ENCODE data around the gene DOCK7.
"Not testable (repeated sequence)": the region's sequence is repeated elsewhere in the genome, so short reads cannot be mapped to it uniquely, and the experiment has no call there.

Gene DOCK7

DNA sequence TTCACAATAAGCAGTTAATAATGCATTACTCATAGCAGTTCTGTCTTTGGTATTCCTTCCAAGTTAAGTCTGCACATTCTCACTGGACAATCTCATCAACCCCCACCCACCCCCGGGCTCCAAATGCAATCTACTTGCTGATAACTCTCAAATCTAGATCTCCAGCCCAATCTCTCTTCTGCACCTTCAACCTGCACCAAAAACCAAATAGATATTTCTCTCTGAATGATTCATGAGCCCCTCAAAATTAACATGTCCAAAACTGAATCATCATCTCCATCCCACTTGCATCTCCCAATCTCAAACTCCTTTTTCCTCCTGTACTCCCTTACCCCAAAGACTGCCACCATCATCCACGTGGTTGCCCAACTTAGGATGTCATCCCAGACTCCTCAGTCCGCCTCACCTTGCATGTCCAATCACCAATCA is 2.7 kb downstream of the DOCK7 start:
- H3K36me3 ChIP-seq (replicated peaks) = no peaks in the 10 kb centered on the region
- in situ Hi-C loops (cut with MboI; ENCODE audit: low sequenced_read_pairs) = no loop called here
- no peaks in the 10 kb centered on the region for H3K27me3 ChIP-seq (ENCODE audit: low read depth)
- H3K4me1 ChIP-seq = peaks cover 37% of the 10 kb centered on the region
- DNase-seq (ENCODE audit: low spot score in 2 of 2) = no peak
- H3K4me3 ChIP-seq = no peak overlapping the region
- no peaks in the 10 kb centered on the region for H3K9me3 ChIP-seq

DNA sequence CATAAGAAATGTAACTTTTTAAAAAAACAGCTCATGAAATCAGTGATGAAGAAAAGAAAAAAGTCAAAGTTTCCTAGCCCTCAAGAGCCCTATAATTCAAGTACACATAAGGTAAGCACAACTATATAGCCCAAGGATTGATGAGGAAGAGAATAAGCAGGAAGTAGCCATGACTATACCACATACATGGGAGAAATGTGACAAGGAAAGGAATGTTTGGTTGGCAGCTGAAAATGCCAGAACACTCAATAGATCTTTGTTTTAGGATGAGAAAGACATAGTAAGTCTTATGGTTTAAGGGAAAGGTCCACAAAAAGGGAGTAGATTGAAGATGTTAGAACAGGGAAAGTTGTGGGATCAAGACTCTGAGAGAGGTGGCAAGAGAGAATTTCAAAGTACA is 5.7 kb downstream of the DOCK7 start:
- DNase-seq (ENCODE audit: low spot score in 2 of 2) = no peak
- Histone ChIP-seq H3K36me3 (replicated peaks) (no peaks in the 10 kb centered on the region), H3K4me3 (no peak overlapping the region), H3K27me3 (ENCODE audit: low read depth) (no peaks in the 10 kb centered on the region), H3K4me1 (peaks cover 27% of the 10 kb centered on the region), H3K9me3 (no peaks in the 10 kb centered on the region)
- in situ Hi-C loops (cut with MboI; ENCODE audit: low sequenced_read_pairs) = no loop called here

DNA sequence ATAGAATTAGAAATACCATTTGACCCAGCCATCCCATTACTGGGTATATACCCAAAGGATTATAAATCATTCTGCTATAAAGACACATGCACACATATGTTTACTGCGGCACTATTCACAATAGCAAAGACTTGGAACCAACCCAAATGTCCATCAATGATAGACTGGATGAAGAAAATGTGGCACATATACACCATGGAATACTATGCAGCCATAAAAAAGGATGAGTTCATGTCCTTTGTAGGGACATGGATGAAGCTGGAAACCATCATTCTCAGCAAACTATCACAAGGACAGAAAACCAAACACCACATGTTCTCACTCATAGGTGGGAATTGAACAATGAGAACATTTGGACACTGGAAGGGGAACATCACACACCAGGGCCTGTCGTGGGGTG is 7.2 kb downstream of the DOCK7 start:
- H3K36me3 ChIP-seq (replicated peaks); DNase-seq (ENCODE audit: low spot score in 2 of 2); H3K4me3 ChIP-seq; H3K27me3 ChIP-seq (ENCODE audit: low read depth); H3K9me3 ChIP-seq; in situ Hi-C loops (cut with MboI; ENCODE audit: low sequenced_read_pairs): not testable (repeated sequence)
- H3K4me1 ChIP-seq = peaks cover 19% of the 10 kb centered on the region

DNA sequence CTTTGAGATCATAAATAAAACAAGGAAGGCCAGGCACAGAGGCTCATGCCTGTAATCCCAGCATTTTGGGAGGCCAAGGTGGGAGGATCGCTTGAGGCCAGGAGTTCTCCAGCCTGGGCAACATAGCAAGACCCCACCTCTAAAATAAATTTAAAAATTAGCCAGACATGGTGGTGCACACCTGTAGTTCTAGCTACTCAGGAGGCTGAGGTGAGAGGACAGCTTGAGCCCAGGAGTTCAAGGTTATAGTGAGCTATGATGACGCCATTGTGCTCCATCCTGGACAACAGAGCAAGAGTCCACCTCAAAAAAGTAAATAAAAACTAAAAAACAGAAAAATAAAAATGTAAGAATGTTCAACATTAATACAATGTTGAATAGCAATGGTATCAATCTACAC is 10.4 kb downstream of the DOCK7 start:
- H3K4me1 ChIP-seq = peaks cover 20% of the 10 kb centered on the region
- H3K9me3 ChIP-seq; H3K36me3 ChIP-seq (replicated peaks); H3K4me3 ChIP-seq; DNase-seq (ENCODE audit: low spot score in 2 of 2); H3K27me3 ChIP-seq (ENCODE audit: low read depth); in situ Hi-C loops (cut with MboI; ENCODE audit: low sequenced_read_pairs): not testable (repeated sequence)

DNA sequence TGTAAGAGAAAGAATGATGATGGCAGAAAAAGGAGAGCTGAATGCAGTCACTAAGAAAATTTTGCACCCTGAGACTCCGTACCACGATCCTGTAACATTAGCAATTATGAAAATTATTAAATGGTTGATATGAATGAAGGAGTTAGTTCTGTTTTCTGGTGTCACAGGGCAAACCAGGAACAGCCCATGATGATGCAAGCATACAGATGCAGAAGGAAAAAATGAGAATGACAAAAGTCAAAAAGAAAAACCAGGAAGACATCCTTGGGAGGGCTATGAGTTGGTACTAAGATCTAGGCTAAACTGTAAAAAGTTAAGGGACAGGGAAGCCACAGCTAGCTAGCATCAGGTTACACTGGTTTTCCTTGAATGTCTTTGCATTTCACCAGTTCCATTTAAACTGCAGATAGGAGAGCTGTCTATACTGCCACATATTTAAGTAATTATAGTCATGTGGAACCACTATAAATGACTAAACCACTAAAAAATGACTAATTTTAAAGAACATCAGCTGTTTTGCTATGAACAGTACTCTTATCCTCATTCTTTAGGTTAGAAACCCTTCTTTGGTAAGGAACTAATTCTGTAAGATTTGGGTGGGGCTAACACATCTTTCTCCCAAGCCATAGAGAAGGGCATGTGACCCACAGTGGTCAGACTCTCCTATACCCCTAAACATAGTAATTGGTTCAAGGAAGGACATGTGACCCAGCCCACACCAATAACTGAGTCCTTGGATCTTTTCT is 11.4 kb downstream of the DOCK7 start:
- DNase-seq (ENCODE audit: low spot score in 2 of 2) = no peak
- Histone ChIP-seq H3K9me3 (no peaks in the 10 kb centered on the region), H3K4me1 (peaks cover 15% of the 10 kb centered on the region), H3K27me3 (ENCODE audit: low read depth) (no peaks in the 10 kb centered on the region), H3K4me3 (no peak overlapping the region), H3K36me3 (replicated peaks) (no peaks in the 10 kb centered on the region)
- in situ Hi-C loops (cut with MboI; ENCODE audit: low sequenced_read_pairs) = no loop called here

DNA sequence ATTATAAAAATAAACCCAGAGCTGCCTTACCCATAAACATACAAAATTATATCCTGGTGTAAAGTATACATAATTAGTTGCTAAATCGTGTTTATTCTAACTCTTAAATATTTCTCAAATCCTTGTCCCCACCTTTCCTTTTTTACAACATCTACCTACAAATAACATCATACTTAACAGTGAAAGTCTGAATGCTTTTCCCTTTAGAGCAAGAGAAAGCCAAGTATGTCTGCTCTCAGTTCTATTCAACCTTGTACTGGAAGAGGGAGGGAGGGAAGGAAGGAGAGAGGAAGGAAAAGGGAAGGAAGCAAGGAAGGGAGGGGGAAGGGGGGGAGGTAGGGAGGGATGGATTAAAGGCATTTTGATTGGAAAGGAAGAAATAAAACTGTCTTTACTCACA is 14.6 kb downstream of the DOCK7 start:
- H3K9me3 ChIP-seq = no peaks in the 10 kb centered on the region
- in situ Hi-C loops (cut with MboI; ENCODE audit: low sequenced_read_pairs) = no loop called here
- H3K36me3 ChIP-seq (replicated peaks) = no peaks in the 10 kb centered on the region
- H3K27me3 ChIP-seq (ENCODE audit: low read depth) = no peaks in the 10 kb centered on the region
- DNase-seq (ENCODE audit: low spot score in 2 of 2) = no peak
- H3K4me3 ChIP-seq = no peak overlapping the region
- H3K4me1 ChIP-seq = peaks cover 21% of the 10 kb centered on the region

DNA sequence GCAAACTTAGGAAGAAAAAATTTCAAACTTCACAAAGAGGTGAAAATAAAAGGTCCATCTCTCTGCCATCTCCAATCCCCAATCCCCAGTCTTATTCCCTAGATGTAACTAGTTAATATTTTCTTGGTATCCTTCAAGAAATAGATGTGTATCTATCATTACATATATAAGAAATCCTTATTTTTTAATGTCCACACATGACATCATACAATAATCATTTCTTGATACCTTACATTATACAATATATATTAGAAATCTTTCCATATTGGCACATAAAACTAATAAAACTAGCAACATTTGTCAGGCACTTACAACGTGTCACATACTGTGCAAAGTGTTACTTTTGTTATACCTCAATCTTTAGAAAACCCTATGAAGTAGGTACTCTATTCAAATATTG is 16.2 kb downstream of the DOCK7 start:
- DNase-seq (ENCODE audit: low spot score in 2 of 2) = no peak
- Histone ChIP-seq H3K36me3 (replicated peaks) (no peaks in the 10 kb centered on the region), H3K4me3 (no peak overlapping the region), H3K27me3 (ENCODE audit: low read depth) (no peaks in the 10 kb centered on the region), H3K9me3 (no peaks in the 10 kb centered on the region), H3K4me1 (peaks cover 21% of the 10 kb centered on the region)
- in situ Hi-C loops (cut with MboI; ENCODE audit: low sequenced_read_pairs) = no loop called here

DNA sequence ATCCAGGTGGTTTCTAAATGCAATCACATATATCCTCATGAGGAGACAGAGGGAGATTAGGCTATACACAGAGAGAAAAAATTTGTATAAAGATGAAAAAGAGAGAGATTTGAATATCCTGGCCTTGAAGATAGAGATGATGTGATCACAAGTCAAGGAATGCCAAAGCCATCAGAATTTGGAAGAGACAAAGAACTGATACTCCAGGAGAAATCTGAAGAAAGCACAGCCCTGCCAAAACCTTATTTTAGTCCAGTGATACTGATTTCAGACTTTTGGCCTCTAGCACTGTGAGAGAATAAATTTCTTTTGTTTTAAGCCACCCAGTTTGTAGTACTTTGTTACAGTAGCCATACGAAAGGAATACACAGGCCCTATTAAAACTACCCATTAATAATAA is 33.4 kb downstream of the DOCK7 start:
- H3K9me3 ChIP-seq = no peaks in the 10 kb centered on the region
- H3K4me3 ChIP-seq = no peak overlapping the region

DNA sequence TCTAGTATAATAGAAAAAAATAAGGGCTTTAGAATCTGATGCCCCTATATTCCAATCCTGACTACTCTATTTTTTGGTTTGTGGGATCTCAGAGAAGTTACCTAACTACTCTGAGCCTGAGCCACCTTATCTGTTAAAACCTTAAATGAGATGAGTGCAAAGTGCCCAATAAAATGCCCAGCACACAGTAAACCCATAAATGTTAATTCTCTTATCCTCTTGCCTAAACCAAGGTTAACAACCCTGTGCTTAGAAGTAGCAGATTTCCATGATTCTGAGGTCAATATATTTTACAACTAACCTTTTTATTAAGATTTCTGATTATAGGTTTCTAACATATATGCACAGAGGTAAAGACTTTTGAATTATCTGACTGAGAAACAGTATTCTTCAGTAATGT is 35.8 kb downstream of the DOCK7 start:
- H3K4me1 ChIP-seq = no peaks in the 10 kb centered on the region
- H3K4me3 ChIP-seq = no peak overlapping the region
- no peaks in the 10 kb centered on the region for H3K9me3 ChIP-seq
- in situ Hi-C loops (cut with MboI; ENCODE audit: low sequenced_read_pairs) = no loop called here
- H3K27me3 ChIP-seq (ENCODE audit: low read depth) = no peaks in the 10 kb centered on the region
- no peak for DNase-seq (ENCODE audit: low spot score in 2 of 2)
- no peaks in the 10 kb centered on the region; the same call in 1 of the 2 replicates for H3K36me3 ChIP-seq (replicated peaks)

More for the DNA sequence above, 33.4 kb downstream of the DOCK7 start:
- in situ Hi-C loops (cut with MboI; ENCODE audit: low sequenced_read_pairs) = no loop called here
- Histone ChIP-seq H3K36me3 (replicated peaks) (no peaks in the 10 kb centered on the region), H3K4me1 (no peaks in the 10 kb centered on the region), H3K27me3 (ENCODE audit: low read depth) (no peaks in the 10 kb centered on the region)
- DNase-seq (ENCODE audit: low spot score in 2 of 2) = no peak

DNA sequence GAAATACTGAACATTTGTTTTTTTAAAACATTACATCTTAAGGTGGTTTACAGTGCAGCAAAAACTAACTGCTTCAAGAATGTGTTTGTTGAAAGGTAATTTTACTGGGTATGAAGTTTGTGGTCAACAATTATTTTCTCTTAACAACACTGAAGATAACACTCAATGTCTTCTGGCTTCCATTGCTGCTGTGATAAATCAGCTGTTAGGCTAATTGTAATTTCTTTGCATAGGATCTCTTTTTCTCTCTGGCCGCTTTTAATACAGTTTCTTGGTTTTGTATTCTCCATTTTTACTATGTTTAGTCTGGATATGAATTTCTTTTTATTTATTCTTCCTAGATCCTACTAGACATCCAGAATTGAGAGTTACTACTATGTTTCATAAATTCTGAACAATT is 44.9 kb downstream of the DOCK7 start:
- in situ Hi-C loops (cut with MboI; ENCODE audit: low sequenced_read_pairs) = no loop called here
- H3K36me3 ChIP-seq (replicated peaks) = no peaks in the 10 kb centered on the region; the same call in 1 of the 2 replicates
- DNase-seq (ENCODE audit: low spot score in 2 of 2) = no peak
- H3K27me3 ChIP-seq (ENCODE audit: low read depth) = no peaks in the 10 kb centered on the region
- H3K4me3 ChIP-seq = no peak overlapping the region
- H3K4me1 ChIP-seq = no peaks in the 10 kb centered on the region
- H3K9me3 ChIP-seq = no peaks in the 10 kb centered on the region

DNA sequence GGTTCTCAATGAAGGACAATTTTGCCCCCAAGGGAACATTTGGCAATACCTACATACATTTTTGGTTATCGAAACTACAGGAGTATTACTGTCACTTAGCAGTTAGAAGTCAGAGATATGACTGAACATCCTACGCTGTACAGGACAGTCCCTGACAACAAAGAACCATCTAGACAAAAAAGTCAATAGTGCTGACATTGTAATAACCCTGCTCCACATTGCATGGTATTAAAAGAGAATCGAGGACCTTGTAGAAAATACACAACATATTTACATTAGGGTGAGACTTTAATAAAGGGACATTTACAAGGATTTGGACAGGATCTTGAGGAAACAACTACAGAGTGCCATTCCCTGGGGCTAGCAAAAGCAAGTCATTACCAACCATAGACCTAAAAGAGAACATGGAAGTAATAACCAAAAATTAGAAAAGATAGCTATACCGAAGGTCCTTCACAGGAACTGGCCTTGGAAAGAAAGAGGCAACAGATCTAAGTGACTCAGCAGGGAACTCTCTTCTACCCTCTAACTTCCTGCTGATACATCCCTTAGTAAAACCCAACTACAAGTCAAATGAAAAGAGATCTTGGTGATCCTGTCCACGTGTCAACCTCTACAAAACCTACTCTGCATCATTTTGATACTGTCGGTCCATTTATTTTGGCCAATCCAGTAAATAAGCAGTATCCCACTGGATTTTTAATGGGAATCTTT is 50.6 kb downstream of the DOCK7 start:
- Histone ChIP-seq H3K4me1 (no peaks in the 10 kb centered on the region), H3K27me3 (ENCODE audit: low read depth) (no peaks in the 10 kb centered on the region), H3K4me3 (no peak overlapping the region), H3K36me3 (replicated peaks) (peaks cover 8% of the 10 kb centered on the region), H3K9me3 (no peaks in the 10 kb centered on the region)
- no peak for DNase-seq (ENCODE audit: low spot score in 2 of 2)
- in situ Hi-C loops (cut with MboI; ENCODE audit: low sequenced_read_pairs) = no loop called here

DNA sequence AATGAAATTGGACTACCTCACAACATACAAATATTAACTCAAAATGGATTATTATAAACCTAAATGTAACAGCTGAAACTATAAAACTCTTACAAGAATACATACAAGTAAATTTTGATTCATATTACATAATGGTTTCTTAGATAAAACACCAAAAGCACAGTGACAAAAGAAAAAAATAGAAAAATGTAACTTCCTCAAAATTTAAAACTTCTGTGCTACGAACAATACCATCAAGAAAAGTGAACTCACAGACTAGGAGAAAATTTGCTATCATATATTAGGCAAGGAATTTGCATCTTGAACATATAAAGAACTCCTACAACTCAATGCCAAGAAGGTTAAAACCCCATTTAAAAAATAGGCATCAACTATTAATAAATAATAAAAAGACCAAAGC is 59.7 kb downstream of the DOCK7 start:
- H3K9me3 ChIP-seq = no peaks in the 10 kb centered on the region
- no peak overlapping the region for H3K4me3 ChIP-seq
- H3K36me3 ChIP-seq (replicated peaks) = peaks cover 5% of the 10 kb centered on the region
- peaks cover 12% of the 10 kb centered on the region for H3K4me1 ChIP-seq
- peaks cover 1% of the 10 kb centered on the region; the same call in 1 of the 2 replicates for H3K27me3 ChIP-seq (ENCODE audit: low read depth)
- no peak for DNase-seq (ENCODE audit: low spot score in 2 of 2)
- in situ Hi-C loops (cut with MboI; ENCODE audit: low sequenced_read_pairs) = no loop called here

DNA sequence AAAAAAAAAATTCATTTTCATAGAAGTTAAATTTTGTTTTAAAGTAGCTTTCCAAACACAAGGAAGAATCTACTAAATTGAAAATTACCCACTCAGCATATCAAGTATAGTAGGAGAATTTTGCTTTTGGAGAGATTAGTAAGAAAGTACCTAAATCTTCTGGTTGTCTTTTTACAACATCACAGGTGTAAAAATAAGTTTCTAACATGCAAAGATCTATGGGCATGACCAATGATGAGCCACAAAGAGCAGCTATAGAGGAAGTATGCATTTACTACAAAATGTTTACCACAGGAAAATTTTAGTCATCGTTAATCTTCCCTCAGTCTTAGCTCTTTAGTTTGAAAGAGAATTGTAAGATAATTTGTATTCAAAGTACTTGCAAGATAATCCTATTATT is 62.8 kb downstream of the DOCK7 start:
- Histone ChIP-seq H3K27me3 (ENCODE audit: low read depth) (peaks cover 3% of the 10 kb centered on the region; the same call in 1 of the 2 replicates), H3K4me3 (no peak overlapping the region), H3K36me3 (replicated peaks) (no peaks in the 10 kb centered on the region), H3K9me3 (no peaks in the 10 kb centered on the region), H3K4me1 (peaks cover 12% of the 10 kb centered on the region)
- DNase-seq (ENCODE audit: low spot score in 2 of 2) = no peak
- in situ Hi-C loops (cut with MboI; ENCODE audit: low sequenced_read_pairs) = no loop called here

DNA sequence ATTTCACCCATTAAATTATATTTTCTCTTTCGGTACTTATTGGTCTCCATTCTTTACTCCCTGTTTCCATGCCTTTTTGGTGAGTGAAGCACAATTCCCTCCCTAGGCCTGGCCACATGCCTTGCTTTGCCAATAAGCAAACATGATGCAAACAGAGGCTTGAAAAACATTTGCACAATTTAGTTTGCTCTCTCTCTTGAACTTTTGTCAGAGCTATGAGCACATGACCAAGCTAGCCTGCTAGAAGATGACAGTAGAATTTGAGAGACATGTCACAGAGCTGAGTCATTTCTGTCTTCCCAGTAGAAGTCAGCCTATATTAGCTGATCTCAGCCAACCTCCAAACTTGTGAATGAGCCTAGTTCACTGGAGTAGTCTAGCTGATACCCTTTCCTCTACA is 66.3 kb downstream of the DOCK7 start:
- no peak for DNase-seq (ENCODE audit: low spot score in 2 of 2)
- in situ Hi-C loops (cut with MboI; ENCODE audit: low sequenced_read_pairs) = no loop called here
- peaks cover 12% of the 10 kb centered on the region for H3K4me1 ChIP-seq
- no peak overlapping the region for H3K4me3 ChIP-seq
- H3K27me3 ChIP-seq (ENCODE audit: low read depth) = peaks cover 3% of the 10 kb centered on the region; the same call in 1 of the 2 replicates
- H3K36me3 ChIP-seq (replicated peaks) = peaks cover 5% of the 10 kb centered on the region
- H3K9me3 ChIP-seq = no peaks in the 10 kb centered on the region

Measured in HAP-1 (cell line).